HG03521 (cell line): Measurements from ENCODE around the gene PEAK1.

Experiments
- ATAC-seq: cut with Tn5 transposase; IDR thresholded peaks from one replicate; pipeline ENCODE4 v1.9.1; 2021; ENCODE audit warnings: mild to moderate bottlenecking, moderate library complexity; ENCODE audit not compliant: unreplicated experiment

PEAK1 gene

DNA sequence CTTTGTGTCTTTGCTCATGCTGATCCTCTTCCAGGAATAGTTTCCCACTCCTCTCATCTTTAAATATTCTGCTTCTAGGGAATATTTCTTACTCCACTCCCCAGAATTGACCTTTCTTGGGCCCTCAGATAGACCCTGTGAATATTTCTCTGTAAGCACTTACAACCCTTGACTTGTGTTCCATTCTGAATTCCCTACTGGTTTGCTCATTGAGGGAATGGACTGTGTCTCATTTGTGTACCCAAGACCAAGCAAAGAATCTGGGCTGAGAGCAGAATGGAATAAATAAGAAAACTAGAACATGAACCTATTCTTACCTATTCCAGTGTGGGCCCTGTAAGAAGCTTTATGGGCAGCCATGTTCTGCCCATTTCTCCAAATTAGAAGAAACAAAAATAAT lies 276.3 kb downstream of the PEAK1 start:
- ATAC-seq, result no peak

DNA sequence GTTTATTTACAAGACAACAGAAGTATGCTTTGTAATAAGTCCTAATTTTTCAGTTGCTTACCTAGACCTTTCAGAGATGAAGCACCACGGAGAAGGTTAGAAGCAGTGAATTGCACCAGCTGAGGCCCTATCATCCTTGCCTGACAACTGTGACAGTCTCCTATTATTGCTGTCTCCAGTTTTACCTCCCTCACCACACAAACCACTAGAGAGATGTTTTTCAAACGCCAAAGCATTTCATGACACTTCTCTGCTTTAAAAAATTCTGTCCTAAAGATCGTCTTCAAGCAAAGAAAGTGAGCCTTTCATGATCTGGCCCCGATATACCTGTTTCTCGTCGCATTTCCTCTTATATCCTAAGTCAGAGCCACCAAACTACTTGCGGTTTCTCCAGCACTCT lies 276.7 kb downstream of the PEAK1 start:
- ATAC-seq, result no peak

DNA sequence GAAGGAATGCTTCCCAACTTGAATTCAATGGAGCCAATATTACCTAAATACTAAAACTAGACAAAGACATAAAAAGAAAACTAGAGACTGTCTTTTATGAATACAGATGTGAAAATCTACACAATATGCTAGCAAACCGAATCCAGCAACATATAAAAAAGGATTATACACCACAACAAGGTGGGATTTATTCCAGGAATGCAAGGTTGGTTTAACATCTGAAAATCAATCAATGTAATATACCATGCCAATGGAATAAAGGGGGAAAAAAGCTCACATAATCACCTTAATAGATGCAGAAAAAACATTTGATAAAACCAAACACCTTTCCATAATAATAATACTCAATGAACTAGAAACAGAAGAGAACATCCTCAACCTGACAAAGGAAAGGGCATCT lies 279.7 kb downstream of the PEAK1 start:
- no peak for ATAC-seq

DNA sequence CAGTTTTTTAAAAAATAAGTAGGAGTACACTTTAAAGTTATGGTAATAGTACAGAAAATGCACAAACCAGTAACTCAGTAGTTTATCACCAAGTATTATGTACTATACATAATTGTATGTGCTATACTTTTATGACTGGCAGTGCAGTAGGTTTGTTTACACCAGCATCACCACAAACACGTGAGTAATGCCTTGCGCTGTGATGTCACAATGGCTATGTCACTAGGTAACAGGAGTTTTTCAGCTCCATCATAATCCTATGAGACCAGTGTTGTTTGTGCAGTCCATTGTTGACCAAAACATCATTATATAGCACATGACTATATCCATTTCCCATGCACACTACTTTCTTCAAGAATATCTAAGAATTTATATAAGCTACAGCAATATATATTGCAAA lies 280.6 kb downstream of the PEAK1 start:
- ATAC-seq, result no peak

DNA sequence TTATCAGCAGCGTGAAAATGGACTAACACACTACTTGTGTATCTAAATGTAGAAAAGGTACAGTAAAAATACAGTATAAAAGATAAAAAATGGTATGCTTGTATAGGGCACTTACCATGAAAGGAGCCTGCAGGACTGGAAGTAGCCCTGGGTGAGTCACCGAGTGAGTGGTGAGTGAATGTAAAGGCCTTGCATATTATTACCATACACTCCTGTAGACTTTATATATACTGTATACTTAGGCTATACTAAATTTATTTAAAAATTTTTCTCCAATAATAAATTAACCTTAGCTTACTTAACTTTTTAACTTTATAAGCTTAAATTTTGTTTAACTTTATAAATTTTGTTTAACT lies 281.8 kb downstream of the PEAK1 start:
- ATAC-seq, result no peak

DNA sequence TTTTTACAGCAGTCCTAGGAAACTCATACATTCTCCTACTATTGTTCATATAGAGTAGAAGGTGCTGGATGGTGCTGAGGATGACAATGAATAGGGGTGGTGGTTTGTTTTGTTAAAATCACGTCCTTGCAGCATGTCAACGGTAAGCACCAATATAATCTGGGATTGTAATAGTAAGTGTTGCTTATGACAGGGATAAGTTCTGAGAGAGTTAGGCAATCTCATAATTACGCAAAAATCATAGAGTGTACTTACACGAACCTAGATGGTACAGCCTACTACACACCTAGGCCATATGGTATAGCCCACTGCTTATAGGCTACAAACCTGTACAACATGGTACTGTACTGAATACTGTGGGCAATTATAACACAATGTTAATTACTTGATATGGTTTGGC lies 284.7 kb downstream of the PEAK1 start:
- ATAC-seq, result no peak

DNA sequence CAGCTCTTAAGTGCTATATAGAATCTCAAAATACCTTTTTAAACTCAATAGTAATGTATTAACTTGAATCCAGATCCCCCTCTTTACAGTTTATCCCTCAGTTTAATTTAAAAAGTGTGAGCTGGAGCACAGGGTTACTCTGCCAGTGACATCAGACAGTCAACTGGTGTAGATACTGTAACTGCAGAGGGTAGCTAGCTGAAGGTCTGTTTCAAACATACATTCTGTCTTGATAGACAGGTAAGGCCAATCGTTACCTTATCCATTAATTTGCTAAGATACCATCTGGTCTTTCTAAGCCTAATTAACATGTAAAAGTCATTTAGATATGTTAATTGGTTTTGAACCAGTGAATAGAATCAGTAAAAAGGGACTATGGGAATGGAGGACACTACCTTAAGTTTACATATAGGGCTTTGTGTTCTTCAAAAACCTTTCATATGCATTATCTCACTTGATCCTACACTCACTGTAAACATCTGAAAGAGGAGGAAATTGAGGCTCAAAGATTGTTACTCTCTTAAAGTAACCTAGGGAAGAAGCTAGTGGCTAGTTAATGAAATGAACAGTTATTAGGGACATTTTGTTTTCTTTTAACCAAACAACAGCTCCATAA lies 289.5 kb downstream of the PEAK1 start:
- no peak for ATAC-seq

DNA sequence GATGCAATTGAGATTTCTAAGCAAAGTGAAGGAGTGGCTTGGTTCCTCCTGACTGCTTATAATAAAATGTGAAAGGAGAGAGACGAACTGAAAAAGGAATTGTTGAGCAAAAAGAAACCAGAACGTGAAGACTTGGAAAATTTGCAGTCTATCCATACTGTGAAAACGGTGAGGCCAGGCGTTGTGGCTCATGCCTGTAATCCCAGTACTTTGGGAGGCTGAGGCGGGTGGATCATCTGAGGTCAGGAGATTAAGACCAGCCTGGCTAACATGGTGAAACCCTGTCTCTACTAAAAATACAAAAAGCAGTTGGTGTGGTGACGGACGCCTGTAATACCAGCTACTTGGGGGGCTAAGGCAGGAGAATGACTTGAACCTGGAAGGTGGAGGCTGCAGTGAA lies 292.3 kb downstream of the PEAK1 start:
- no peak for ATAC-seq

DNA sequence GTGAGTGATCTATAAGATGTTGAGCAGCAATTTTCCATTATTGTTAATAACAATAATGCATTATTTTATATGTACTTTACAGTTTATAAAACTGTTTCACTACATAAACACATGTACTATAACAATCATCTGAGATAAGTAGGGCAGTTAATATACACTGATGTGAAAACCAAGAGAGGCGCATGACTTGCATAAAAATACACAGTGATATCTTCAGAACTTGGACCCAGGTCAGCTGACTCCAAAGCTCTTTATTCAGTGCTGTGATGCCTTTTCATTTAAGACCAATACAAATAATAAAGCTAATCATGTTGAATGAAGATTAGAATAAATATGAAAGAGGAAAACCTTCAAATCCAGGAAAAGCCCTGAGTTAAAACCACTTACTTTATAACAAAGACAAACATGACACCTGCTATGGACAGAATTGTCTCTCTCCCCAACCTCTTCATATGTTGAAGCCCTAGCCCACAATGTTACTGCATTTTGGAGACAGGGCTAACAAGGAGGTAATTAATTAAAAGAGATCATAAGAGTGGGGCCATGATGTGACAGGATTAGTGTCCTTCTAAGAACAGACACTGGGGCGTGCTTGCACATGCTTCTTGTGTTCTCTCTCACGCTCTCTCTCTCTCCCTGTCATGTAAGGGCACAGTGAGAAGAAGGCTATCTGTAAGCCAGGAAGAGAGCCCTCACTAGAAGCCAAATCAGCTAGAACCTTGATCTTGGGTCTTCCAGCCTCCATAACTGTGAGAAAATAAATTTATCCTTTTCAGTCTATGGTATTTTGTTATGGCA lies 293.2 kb downstream of the PEAK1 start:
- ATAC-seq, result no peak

DNA sequence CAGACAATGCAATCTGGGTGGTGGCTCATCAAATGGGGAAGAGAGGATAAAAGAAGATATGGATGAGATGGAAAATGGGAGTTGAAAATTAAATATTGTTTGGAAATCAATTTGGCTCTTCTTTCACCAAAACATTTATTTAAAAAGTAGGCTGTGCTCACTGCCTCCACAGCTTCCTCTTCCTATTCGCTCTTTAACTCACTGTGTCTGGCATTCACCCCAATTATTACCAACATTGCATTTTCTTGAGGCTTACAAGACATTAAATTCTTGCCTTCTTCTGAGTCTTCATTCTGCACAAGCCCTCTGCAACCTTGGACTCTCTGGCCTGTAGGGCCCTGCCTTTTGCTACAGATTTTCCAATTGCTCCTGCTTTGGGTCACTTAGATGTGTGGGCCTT lies 296.1 kb downstream of the PEAK1 start:
- no peak for ATAC-seq

DNA sequence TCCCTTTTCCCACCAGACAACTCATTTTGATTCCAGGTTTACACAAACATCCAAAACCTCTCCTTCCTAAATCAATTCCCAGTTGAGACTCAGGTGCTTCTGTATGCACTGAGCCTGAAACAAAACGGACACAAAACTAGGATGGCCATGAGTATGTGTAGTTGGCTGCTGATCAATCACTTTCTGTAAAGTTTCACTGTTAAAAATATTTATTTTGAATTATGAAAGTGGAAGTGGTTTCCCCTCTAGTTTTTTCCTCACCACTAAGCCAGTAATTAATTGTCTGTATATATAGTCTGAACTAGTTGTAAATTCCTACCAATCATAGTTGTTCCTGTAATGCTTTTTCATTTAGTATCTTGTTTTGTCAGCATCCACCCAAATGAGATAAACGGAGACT lies 297.3 kb downstream of the PEAK1 start:
- no peak for ATAC-seq

DNA sequence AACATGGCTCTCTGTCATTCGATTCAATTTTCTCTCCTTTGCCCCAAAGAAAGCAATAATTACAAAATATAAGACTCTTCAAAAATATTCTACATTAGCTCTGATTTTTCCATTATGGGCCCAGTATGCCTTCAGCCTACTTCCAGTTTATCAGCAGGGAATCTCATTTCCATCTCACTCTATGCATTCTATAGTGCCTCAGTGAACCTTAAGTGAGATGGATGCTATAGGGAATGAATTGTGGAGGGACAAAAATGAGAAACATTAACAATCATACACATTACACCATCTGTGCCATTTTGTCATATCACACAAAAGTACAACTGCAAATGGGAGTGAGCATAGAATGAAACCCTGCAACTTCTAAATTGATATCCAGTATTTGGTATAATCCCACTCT lies 298.3 kb downstream of the PEAK1 start:
- ATAC-seq, result no peak

DNA sequence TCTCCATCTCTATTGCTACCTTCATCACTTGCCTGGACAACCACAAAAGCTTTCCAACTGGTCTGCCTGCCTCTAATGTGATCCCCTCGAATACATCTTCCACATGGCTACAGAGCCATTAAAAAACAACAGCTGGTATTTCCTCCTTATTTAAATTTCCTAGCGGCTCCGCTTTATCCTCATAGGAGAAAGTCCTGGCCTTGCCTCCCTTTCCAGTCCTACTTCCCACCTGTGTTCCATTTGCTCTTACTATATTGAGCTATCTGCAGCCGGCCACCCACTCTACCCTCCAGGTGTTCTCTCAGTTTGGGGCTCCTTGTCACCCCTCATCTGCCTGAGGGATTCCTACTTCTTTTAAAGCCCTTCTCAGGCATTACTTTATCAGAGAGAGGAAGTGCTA lies 299.3 kb downstream of the PEAK1 start:
- no peak for ATAC-seq

DNA sequence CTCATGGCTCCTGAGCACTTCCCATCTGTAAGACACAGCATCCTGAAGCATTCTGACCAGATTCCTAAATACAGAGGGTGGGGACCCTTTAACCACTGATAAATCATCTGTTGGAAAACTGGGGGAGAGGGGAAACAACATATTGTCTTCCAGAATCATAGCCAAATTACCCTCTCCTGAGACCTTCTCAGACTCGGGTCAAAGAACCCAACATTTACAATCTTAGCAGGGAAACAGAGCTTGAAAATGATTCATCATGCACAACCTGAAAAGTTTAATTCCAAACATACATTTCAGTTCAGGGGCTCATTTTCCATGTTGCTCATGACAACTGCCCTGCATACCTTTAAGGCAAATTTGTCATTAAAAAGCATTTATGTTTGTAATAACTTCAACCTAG lies 300.5 kb downstream of the PEAK1 start:
- no peak for ATAC-seq

DNA sequence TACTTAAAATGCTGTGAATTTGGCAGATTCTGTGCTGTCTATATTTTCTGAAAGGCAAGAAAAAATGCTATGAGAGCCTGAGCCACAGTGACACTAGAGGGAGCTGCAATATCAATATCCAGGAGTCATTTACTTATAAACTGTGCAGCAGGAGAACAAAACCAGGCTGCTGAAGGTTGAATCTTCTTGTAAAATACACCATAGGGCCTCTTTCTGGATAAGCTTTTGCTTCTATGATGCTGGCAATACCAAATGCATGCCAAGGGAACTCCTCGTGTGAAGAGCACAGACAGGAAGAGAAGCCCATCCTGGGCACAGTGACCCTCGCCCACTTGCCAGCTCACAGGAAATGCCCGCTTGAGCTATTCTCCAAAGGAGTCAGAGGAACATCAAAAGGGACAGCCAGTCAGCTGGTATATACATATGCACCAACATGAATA lies 301.0 kb downstream of the PEAK1 start:
- ATAC-seq, result no peak

DNA sequence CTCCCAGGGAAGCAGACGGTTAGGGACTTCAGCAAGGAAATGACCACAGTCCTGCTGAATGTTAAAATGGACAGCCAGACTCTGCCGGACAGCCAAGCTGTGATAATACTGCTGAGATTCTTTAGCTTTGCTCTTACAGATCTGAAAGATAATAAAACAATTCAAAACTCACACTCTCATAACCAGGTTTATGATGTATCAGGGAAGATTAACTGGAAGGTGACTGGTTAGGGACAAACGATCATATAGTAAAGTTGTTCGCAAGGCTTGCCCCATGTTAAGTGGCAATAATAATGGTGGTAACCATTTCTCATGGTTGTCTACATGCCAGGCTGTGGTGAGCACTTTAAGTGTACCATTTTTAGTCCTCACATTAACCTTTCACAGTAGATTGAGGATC lies 304.7 kb downstream of the PEAK1 start:
- no peak for ATAC-seq

DNA sequence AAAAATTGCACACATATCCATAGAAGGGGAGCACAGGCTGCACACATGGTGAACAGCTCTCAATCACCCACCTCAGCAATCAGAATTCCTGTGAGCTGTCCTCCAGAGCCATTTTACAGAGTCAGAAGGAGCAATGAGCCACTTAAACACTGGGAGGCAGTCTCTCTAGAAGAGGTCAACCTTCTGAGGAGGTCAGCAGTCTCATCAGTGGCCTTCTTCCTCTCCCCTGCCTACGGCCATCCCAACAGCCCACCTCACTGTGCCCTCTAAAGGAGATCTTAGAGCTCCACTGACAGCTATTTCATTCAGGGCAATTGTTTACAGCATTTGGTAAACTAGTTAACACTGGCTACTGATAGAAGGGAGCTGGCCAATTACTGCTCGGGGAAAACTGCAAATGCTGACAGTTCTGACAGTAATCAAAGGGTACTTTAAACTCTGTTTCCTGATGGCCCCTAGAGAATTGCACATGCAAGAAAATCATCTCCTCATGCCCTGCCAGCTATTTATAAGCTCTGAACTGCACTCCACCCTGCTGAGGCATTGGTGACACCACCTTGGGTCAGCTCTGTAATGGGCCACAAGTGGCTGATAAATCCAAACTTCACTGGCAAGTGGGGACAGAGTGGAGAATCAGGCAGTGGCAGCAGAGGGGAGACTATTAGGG lies 306.9 kb downstream of the PEAK1 start:
- no peak for ATAC-seq

DNA sequence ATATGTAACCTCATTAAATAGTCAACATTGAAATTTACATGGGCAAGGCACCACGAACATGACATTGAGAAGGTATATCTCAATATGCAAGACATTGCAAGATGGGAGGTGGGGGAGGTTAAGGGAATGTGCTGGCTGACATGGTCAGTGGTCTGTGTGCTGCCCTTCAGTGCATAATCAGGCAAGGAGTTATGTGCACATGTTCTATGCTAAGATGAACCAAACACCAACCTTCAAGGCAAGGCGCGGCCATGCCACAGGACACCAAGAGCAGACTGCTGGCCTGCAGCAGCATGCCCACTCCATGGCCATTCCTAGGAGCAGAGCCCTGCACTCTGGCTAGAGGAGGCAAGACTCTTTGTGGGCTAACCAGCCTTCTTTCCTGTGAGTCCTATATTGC lies 308.1 kb downstream of the PEAK1 start:
- ATAC-seq, result no peak

DNA sequence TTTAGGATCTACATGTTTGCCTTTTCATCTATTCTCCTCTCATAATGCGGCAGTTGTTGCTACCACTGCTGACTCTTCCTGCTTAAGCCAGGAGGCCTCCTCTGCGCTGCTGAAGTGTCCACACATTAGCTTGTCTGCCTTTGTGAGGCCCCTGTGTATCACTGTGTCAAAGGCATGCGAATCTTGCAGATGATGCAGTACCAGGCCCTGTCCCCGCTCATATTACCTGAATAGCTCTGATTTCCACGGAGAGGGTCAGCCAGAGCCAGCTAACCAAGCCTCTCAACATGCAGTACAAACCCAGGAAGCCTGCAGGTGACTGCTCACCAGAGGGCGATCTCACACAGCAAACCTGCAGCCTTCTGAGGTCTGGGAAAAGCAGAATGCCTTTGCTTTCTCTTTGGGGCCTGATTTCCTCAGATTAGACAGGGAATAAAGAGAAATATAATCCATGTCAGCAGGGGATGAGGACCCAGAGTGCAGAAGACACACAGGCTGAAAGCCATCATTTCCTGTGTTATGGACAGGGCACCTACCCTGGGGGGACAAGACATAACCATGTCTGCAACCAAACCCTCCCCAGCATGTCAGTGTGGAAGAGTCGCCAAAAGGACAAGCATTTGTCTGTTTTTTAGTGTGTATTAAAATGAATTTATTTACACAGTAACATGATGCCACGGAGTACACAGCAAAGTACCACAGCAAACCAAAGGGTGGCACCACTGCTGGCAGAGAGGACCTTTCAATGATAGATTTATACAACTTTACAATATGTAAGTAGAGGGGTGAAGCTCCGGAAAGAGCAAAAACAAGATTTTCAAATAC lies 312.2 kb downstream of the PEAK1 start:
- ATAC-seq, result no peak

DNA sequence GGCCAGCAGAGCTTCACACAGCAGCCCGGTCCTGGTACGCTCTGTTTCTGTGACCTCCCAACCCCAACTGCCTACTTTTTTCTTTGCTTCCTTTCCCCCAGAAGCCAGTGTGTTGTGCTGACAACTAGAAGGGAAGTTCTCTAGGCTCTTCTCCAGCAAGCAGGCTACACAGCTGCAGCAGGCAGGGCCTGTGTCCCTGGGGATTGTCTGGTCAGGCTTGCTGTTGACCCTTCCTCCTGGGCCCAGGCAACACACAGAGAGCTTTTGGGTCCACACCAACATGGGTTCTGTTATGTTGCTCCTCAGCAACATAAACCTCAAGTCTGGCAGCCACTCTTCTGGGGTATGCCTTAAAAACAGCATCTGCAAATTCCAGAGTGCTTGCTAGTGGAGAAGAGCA lies 312.8 kb downstream of the PEAK1 start:
- ATAC-seq, result no peak

DNA sequence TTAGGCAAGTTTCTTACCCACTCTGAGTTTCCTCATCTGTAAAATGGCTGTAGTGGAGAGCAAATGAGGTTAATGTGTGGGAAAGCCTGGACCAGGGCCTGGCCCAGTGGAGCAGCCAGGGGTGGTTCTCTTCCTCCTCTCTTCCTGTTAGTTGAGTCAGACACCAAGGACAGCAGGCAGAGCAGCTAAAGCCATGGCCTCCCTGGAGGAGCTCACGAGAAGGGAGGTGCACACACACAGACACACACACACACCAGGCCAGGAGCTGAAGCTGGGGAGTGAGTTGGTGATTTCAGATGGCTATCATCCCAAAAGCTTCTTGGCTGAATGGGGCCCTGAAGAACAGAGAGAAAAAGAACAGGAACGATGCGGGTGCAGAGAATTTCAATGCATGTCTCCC lies 315.7 kb downstream of the PEAK1 start:
- ATAC-seq, result no peak
